ENCODE results near the gene METTL2B.
A peak's percentile ranks its signal among the peaks of the same experiment; 100 is the strongest.

METTL2B gene, protein sequence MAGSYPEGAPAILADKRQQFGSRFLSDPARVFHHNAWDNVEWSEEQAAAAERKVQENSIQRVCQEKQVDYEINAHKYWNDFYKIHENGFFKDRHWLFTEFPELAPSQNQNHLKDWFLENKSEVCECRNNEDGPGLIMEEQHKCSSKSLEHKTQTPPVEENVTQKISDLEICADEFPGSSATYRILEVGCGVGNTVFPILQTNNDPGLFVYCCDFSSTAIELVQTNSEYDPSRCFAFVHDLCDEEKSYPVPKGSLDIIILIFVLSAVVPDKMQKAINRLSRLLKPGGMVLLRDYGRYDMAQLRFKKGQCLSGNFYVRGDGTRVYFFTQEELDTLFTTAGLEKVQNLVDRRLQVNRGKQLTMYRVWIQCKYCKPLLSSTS

DNA sequence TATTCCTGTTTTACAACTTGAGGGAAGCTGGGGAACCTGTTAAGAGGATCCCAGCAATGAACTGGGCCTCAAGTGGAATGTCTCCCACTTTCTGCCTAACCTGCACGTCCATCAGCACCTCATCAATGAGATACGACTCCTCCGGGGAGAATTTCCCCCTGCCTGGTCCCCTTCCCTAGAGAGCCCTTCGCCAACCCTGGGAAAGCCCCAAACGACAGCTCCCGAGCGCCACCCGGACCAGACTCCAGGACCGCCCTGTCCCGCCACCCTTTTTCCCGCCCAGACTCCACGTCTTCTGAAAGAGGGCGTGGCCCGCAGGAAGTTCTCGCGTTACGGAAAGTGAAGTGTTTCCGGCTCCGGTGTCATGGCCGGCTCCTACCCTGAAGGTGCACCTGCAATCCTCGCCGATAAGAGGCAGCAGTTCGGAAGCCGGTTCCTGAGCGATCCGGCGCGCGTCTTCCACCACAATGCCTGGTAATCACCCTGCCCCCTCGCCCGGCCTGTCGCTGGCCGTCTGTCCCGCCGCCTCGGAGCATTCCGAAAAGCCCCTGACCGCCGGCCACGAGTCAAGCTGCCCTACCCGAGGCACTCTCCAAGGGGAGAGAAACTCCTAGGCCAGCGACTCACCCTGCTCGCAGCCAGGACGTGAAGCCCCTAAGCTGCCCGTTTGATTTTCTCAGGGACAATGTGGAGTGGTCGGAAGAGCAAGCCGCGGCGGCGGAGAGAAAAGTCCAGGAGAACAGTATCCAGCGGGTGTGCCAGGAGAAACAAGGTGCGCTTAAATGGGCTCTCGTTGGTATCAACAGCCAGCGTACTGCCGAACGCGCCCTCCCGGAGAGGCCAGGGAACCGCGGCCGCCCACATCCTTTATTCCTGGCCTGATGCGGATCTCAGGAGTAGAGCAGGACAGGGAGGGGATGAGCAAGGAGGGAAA, at the start of gene METTL2B:
Gene METTL2B, plus strand, starts transcription at position 347 of the 934 bp plus-strand sequence. Its CDS starts 18 bp downstream, at position 365.
- peak; percentile 79 for DNase-seq (ENCODE audit: low read depth)
- H3K4me3 ChIP-seq (ENCODE audit: low read depth, low read length), result peak within 1 kb of the TSS; percentile 63
- peak; percentile 52 for TF ChIP-seq CTCF (IDR thresholded peaks at IDR 0.05; ENCODE audit: low read depth, low read length, missing control alignments)

- DNase-seq (ENCODE audit: low read depth), result no peak
- TF ChIP-seq CTCF (IDR thresholded peaks at IDR 0.05; ENCODE audit: low read depth, low read length, missing control alignments), result peak; percentile 58
- no peak overlapping the region for H3K4me3 ChIP-seq (ENCODE audit: low read depth, low read length)
These were observed 49.2 kb upstream of the METTL2B start for GRCh38 chr7:128427289-128427891.

- no peak overlapping the region for H3K4me3 ChIP-seq (ENCODE audit: low read depth, low read length)
- DNase-seq (ENCODE audit: low read depth), result no peak
- peak; percentile 17 for TF ChIP-seq CTCF (IDR thresholded peaks at IDR 0.05; ENCODE audit: low read depth, low read length, missing control alignments)
These were observed 46.3 kb upstream of the METTL2B start for GRCh38 chr7:128430207-128430606.

DNA sequence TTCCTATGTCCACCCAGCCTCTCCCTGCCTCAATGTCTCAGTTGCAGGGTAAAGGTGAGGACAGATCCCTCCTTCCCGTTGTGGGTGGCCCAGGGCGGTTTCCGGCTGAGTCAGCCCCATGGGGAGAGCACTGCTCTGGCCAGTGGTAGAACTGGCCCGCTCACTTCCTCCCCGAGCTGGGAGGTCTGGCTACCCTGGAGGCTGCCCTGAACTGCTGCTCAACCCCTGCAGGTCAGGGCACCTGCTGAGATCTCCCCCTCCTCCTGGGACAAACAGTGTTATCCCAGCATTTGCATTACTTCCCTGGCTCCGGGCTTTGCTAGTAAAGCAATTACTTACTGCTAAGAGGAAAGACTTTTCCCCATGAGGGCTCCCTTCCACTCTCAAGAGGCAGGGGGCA, 45.3 kb upstream of the METTL2B start:
- DNase-seq (ENCODE audit: low read depth), result no peak
- H3K4me3 ChIP-seq (ENCODE audit: low read depth, low read length), result no peak overlapping the region
- no peak for TF ChIP-seq CTCF (IDR thresholded peaks at IDR 0.05; ENCODE audit: low read depth, low read length, missing control alignments)

GRCh38 chr7:128431754-128432153, 44.8 kb upstream of the METTL2B start:
- no peak overlapping the region for H3K4me3 ChIP-seq (ENCODE audit: low read depth, low read length)
- no peak for DNase-seq (ENCODE audit: low read depth)
- TF ChIP-seq CTCF (IDR thresholded peaks at IDR 0.05; ENCODE audit: low read depth, low read length, missing control alignments), result no peak

DNA sequence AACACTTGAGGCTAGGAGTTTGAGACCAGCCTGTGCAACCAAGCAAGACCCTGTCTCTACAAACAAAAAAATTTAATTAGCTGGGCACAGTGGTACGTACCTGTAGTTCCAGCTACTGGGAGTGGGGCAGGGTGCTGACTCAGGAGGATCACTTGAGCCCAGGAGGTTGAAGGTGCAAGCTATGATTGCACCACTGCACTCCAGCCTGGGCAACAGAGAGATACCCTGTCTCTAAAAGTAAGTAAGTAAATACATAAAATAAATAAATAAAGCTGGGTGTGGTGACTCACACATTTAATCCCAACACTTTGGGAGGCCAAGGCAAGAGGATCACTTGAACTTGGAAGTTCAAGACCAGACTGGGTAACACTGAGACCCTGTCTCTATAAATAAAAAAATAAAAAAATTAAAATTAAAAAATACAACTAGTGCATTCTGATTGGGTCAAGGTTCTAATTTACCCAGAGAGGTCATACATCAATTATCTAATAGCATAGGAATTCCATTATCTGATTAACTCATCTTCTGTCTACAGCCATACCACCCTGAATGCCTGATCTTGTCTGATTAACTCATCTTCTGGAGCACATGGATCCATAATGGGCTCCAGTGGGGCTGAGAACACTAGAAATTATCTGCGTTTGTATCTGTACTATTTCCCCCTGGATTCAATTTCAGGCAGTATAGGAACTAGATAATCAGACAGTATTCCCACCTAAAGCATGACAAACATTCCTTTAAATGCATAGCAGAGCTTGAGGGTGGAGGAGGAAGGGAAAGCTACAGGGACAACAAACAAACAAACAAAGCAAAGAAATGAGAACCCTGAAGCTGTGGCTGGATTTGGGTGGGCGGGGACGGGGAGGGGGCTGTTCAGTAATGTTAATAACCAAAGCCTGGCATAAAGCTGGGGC, 41.9 kb upstream of the METTL2B start:
- DNase-seq (ENCODE audit: low read depth), result no peak
- no peak for TF ChIP-seq CTCF (IDR thresholded peaks at IDR 0.05; ENCODE audit: low read depth, low read length, missing control alignments)
- no peak overlapping the region for H3K4me3 ChIP-seq (ENCODE audit: low read depth, low read length)
